ENCODE results near the gene ZNF785.
"Not testable (repeated sequence)": the region's sequence is repeated elsewhere in the genome, so short reads cannot be mapped to it uniquely, and the experiment has no call there.

ZNF785 gene

DNA sequence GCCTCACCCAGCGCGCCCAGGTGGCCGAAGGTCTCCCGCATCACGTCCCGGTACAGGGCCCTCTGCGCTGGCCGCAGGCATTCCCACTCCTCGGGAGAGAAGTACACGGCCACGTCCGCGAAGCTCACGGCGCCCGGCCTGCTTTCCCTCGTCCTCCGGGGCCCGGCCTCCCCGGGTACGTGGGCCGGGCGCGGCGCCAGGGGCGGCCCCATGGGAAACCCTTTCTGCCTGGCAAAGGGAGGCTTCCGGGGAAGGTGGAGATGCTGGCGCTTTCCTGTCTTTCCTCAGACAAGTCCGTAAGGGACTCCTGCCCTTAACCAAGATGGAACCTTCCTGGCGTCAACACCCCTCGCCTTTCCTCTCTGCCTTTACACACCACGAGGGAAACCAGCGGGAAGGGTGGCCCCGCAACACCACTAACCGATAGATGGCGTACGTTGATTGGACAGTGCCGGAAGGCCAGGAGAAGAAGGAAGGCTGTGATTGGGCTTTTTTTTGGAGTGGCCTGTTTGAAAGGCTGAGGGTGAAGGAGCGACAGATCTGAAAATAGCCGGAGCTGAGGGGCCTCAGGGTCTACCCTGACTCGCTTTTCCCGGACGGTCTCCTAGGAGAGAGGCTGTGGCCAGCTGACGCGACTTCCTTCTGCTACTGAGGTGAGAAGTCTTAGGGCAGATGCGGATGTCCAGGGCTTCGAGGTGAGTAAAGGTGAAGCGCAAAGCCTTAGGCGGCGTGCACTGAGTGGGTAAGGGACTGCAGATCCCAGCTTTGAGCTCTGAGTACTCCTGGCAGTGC, at the start of gene ZNF785:
Gene ZNF785, minus strand, starts transcription at position 298 of the 792 bp plus-strand sequence. Its CDS starts 86 bp downstream, at position 212.
- DNase-seq (ENCODE audit: low spot score) = peak; percentile 99

DNA sequence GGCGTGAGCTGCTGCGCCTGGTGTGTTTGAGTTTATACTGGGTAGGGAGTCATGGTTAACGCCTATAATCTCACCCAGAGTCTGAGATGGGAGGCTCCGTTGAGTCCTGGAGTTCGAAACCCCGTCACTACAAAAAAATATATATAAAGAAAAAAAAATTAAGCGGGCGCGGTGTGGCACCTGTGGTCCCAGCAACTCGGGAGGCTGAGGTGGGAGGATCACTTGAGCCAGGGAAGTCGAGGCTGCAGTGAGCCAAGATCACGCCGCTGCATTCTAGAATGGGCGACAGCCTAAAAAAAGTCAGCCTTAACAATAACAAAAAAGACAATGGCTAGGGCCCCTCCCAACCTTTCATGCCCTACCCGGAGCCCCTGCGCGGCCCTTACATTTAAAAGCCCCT, 48.0 kb upstream of the ZNF785 start:
- DNase-seq (ENCODE audit: low spot score) = no peak

DNA sequence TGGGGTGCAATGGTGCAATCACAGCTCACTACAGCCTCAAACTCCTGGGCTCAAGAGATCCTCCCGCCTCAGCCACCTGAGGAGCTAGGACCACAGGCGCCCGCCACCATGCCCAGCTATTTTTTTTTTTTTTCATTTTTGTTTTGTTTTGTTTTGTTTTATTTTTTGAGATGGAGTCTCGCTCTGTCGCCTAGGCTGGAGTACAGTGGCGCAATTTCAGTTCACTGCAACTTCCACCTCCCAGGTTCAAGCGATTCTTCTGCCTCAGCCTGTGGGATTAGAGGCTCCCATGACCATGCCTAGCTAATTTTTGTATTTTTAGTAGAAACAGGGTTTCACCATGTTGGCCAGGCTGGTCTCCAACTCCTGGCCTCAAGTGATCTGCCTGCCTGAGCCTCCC, 47.0 kb upstream of the ZNF785 start:
- not testable (repeated sequence) for DNase-seq (ENCODE audit: low spot score)

DNA sequence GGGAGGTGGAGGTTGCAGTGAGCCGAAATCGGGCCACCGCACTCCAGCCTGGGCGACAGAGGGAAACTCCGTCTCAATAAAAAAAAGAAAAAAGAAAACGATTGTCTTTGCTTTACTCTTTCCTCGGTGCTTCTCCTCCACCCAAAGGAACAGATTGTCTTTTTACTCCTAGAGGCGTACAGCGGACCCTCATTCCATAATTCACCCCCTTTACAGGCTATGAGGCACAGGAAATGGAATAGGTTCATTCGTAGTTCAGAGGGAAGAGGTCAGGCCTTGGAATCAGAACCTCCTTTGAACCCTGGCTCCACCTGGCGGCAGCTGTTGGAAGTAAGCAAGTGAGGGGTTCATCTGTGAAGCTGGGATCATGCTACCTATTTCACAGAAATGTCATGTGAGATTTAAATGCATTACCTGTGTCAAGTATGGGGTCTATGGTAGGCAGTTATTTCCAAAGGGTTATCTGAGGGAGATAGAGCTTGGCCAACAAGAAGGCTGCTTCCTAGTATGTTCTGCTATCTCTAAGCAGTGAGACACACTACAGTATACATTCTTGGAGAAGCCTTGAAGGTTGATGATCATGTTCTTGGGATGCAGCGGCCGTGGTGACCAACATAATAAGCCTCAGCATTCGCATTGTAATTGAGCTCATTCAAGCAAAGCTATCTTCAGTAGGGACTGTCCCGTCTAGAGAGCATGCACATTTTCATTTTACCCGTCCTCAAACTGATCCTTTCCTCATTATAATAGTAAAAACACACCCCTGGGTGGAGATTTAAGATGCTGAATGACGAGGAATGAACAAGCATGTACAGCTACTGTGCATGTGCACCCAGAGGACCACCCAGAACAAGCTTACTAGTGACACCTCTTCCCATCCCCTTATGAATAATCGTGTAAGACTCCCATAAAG, 43.4 kb upstream of the ZNF785 start:
- peak; percentile 86 for DNase-seq (ENCODE audit: low spot score)

DNA sequence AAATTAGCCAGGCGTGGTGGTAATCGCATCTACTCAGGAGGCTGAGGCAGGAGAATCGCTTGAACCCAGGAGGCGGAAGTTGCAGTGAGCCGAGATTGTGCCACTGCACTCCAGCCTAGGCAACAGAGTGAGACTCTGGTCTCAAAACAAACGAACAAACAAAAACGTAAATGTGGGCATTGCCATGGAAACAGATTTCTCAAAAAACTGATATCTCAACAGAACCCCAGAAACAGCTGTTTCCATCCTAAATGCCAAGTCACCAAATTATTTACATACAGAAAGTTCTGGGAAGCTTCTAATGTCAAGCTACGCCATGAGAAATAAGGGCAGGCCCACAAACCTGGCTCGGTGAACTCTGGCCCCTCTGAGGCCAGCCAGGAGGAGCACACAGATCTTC, 40.7 kb upstream of the ZNF785 start:
- DNase-seq (ENCODE audit: low spot score) = no peak

DNA sequence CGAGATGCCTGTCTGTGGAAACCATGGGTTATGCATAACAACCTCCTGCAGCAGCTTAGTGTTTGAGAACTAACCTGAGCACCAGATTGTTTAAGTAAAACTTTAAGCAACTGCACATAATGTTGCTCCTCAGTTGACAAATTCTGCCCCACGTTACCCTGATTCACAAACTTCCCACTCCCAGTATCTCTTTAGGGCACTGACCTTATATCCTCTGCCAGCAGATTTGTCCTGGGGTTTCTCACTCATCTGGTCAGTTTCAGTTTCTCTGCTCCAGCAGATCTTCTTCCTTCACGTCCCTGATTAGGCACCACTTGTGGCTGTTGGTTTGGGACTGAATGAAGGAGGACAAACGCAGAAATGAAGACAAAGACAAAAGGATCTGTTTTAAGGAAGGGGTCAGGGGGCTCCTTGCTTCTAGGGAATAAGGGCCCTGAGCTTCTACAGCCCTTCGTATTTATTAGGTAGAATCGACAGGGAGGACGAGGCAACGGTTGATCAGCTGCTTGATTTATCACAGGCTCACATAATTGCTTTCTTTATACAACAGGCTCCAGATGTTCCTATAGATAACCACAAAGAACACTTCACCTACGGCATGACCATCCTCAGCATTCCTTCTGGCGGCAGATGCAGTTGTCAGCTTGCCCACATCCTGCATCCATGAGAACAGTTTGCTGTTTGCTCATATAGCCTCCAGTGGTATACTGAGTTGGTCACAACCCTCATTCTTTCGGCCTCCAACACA, 38.2 kb upstream of the ZNF785 start:
- DNase-seq (ENCODE audit: low spot score) = no peak

DNA sequence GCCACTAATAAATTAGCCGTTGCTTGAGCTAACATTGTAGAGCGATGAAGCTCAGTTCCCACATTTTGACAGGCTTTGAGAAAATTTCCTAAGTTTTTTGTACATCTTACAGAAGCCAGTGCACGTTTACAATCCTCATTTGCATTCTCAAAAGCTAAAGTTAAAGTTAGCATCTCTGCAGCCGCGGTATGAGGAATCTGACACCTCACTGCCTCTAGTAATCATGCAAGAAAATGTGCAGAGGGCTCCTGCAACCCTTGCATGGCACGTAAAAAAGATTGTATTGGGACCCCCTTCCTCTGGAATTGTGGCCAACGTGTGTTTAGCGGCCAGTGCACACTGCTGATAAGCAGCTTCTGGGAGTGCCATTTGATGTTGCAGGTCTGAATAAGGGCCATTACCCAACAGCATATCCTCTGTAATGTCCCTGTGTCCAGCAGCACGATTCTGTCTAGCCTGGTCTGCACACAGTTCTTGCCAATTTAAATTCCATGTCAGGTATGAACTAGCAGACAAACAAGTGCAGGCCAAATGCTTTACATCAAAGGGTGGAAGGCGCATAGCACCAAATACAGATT, 37.0 kb upstream of the ZNF785 start:
- no peak for DNase-seq (ENCODE audit: low spot score)

DNA sequence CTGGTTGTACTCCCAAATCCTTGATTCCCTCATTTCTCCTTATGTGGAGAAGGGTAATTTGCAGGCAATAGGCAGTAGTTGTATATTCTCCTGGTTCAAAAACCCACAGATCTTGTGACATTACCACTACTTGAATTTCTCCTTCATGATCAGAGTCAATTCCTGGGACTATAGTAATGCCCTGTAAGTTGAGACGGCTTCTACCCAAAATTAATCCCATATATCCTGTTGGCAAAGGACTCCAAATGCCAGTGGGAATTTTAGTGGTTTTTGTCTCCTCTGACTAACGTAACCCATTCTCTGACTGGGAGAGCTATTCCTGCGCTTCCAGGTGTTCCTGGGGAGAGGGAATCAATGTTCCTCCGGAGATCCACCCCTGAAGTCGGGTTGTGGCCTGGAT, 36.3 kb upstream of the ZNF785 start:
- DNase-seq (ENCODE audit: low spot score) = no peak

DNA sequence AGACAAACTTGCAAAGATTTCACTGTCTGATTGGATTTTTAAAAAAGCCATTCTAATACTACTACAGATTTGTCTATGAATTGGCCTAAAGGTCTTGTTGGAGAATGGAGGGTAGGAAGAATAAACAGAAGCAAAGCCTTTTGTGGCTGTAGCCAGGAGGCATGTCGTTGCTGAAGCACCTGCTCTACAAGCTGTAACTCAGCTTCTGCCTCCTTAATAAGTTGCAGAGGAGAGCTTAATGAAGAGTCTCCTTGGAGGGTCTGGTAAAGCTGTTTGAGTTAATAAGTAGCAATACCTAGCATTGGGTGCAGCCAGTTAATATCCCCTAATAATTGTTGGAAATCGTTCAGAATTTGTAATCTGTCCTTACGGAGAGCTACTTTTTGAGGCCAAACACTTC, 34.7 kb upstream of the ZNF785 start:
- DNase-seq (ENCODE audit: low spot score) = no peak

DNA sequence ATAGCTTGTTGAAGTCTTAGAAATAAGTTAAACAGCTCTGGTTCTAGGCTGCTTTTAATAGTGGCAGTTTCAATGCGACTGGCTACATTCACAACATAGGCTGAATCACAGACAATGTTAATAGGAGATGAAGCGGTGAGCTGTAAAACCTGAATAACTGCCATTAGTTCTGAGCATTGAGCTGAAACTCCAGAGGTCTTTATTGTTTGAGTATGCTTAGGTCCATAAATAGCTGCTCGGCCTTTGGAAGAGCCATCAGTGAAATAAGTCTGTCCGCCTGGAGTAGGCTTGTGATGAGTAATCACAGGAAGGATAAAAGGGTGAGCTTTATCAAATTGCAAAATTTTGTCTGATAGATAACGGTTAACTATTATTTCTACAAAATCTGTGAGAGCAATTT, 34.1 kb upstream of the ZNF785 start:
- no peak for DNase-seq (ENCODE audit: low spot score)

DNA sequence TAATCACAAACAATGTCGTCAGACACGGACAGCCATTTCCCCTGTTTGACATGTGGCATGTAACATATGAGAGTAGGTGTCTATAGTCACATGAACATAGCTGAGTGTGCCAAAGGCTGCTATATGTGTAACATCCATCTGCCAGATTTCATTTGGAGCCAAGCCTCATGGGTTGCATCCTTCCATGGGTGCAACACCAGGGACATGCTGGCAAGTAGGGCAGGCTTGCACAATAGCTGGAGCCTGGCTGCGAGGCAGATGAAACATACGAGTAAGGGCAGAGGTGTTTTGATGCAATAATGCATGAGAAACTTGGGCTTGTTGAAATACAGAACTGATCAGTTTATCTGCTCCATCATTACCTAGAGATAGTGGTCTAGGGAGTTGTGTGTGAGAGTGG, 33.7 kb upstream of the ZNF785 start:
- peak; percentile 65 for DNase-seq (ENCODE audit: low spot score)

DNA sequence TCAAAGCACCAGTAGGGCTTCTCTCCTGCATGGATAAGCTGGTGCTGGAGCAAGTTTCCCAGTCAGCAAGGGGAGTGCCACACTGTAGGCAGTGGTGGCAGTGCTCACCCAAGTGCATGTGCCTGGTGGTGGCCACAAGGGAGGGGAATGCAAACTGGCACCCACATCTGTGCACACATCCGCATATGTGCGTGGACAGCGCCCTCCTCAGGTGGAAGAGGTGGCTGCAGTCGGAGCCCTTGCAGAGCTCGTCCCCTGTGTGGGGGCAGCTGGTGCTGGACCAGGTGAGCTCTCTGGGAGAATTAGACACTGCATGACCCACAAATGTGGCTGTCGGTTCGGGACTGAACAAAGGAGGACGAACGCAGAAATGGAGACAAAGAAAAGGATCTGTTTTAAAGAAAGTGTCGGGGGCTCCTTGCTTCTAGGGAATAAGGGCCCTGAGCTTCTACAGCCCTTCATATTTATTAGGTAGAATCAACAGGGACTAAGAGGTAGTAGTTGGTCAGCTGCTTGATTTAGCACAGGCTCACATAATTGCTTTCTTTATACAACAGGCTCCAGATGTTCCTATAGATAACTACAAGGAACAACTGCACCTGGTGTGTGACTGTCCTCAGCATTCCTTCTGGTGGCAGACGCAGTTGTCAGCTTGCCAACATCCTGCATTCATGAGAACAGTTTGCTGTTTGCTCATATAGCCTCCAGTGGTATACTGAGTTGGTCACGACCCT, 30.0 kb upstream of the ZNF785 start:
- peak; percentile 53 for DNase-seq (ENCODE audit: low spot score)

DNA sequence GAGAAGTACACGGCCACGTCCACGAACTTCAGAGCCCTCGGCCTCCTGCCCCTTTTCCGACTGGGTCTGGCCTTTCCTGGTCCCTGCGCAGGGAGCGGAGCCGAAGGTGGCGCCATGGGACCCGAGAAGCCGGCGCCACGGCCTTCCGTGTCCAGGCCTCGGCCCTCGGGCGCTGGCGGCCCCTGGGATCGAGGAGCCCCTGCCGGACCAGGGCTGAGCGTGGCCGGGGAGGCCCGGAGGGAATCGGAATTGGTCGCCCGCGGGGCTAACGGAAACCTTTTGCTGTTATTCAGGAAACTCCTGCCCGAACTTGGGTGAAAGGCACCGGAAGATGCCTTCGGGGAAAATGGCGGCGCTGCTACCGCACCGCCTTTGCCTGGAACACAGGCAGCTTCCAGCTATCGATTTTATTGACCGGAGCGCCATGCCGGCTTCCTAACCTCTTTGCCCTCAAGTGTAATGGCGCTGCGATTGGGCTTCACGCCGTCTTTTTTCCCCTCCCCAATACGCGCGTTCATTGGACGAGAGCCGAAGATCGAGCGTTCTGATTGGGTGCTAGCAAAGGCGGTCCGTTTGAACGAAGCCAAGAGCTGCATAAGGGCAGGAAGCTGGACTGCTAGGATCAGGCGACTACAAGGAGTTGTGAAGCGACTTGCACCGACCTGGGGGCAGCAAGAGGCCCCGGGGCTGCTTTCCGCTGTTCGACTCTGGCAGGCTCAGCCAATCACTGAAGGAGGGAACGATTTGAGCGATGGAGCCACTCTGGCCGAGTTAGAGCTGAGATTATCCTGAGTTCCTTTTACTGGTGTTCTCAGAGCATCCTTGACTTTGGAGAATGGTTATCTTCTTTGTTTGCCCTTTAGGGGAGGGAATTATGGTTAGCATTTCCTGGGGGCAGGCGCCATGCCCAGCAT, 24.7 kb upstream of the ZNF785 start, which contains the start of gene ZNF689:
Gene ZNF689, minus strand, starts transcription at position 464 of the 914 bp plus-strand sequence. Its CDS starts 348 bp downstream, at position 116.
- DNase-seq (ENCODE audit: low spot score) = peak; percentile 98

DNA sequence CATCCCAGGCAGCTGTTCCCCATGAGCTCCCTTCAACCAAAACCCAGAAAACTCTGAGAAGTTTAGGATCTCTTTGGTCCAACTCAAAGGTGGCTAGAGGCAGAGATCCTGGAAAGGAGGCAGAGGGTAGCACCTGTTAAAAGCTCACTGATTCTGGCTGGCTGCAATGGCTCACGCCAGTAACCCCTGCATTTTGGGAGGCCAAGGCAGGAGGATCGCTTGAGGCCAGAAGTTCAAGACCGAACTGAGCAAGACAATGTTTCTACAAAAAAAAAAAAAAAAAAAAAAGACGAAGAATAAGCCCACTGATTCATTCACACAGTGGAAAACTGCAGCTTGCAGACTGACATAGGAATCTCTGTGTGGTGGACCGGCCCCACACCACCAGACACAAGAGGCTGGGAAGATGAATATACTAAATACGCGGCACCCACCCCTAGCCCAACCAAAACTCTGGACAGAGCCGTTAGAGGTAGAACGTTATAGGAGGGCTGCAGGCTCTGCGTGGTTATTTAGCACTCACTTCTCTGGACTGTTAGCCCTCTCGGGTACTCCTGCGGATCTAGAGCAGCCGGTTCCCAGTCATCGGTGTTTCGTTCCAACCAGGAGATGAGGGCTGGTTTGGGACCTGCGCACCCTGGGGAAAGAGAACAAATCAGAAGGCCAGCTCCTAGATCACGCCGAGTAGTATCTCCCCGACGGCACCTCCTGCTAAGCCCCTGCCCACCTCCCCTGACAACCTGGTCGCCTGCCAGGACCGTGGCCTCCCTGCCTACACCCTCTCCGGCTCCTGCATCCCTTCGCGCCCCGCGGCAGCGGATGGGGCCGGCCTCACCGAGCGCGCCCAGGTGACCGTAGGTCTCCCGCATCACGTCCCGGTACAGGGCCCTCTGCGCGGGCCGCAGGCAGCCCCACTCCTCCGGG, 23.8 kb upstream of the ZNF785 start:
- DNase-seq (ENCODE audit: low spot score) = peak; percentile 45

DNA sequence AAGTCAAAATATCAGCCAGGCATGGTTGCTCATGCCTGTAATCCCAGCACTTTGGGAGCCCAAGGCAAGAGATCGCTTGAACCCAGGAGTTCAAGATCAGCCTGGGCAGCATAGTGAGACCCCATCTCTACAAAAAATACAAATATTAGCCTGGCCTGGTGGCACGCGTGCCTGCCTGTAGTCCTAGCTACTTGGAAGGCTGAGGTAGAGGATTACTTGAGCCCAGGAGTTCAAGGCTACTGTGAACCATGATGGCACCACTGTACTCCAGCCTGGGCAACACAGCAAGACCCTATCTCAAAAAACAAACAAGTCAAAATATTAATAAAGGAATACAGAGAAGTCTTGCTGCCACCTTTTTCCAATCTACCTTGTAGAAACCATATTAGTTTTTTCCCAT, 20.5 kb upstream of the ZNF785 start:
- DNase-seq (ENCODE audit: low spot score) = no peak

DNA sequence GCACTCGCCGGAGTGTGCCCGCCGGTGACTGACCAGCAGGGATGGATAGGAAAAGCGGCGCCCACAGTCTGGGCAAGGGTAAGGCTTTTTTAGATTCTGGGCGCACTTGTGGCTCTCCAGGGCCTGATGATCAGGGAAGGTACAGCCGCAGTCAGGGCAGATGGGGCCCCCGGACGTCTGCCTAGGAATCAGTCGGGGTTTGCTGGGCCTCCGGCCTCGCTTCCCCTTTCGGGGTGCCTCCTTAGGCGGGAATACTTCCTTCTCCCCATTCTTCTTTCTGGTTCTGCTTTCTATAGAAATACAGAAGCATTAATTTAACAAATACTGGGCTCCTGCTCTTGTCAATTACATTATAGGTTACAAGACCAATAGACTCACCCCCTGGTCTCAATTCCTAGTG, 19.7 kb upstream of the ZNF785 start:
- DNase-seq (ENCODE audit: low spot score) = peak; percentile 46

DNA sequence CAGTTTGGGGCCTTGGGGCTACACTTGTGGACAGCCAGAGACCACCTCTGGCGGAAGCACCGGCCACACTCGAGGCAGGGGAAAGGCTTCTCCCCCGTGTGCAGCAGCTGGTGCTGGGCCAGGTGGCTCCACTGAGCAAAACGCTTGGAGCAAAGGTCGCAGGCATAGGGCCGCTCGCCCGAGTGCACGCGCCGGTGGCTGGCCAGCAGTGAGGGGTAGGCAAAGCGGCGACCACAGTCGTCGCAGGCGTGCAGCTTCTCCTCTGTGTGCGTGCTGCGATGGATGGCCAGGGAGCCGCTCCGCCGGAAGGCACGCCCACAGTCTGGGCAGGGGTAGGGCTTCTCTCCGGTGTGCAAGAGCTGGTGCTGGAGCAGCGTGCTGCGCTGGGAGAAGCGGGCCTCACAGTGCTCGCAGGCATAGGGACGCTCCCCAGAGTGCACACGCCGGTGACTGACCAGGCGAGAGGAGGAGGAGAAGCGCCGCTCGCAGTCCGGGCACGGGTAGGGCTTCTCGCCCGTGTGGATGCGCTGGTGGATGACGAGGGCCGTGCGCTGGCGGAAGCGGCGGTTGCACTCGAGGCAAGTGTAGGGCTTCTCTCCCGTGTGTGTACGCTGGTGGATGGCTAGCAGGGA, 18.9 kb upstream of the ZNF785 start:
- no peak for DNase-seq (ENCODE audit: low spot score)

DNA sequence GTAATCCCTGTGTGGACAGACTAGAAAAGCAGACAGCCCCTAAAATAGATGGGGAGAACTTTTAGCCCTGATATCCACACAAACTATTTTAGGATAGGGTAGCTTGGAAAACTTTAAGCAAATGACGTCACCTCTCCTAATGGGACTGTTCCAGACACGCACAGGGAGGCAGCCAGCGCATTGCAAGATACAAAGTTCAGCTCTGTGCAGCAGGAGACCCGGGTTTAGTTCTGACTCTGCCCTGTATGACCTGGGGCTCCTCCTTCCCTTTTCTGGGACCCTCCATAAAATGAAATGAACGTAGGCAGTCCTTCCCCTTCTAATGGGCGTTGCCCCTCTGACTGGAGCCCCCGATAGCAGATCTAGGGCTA, 18.4 kb upstream of the ZNF785 start:
- no peak for DNase-seq (ENCODE audit: low spot score)
